H1 (cell line): ENCODE data around the gene BCAS3. TPM values are rescaled to one million over a fixed set of nuclear protein-coding genes. Genes with fewer than 3 reads are reported as not detected.
"Not testable (repeated sequence)": the region's sequence is repeated elsewhere in the genome, so short reads cannot be mapped to it uniquely, and the experiment has no call there.

Experiments used
- CTCF ChIA-PET: fragments of 300-600 bp; sonication (Branson Sonifier 250); formaldehyde crosslinking; loops from one replicate; lab custom pipeline; 2021; ENCODE audit not compliant: partially characterized antibody; lab: Charles Lee
- POLR2A ChIA-PET: fragments of 300-600 bp; sonication (Branson Sonifier 250); formaldehyde crosslinking; loops from one replicate; lab custom pipeline; 2021; ENCODE audit warnings: inconsistent platforms; ENCODE audit not compliant: partially characterized antibody; lab: Charles Lee
- DNase-seq, 2 experiments: peaks; one replicate each; pipeline versions ENCODE4 v3.0.0 to v3.0.0-alpha.2; 2010 to 2022; ENCODE audit warnings: low spot score in 2 of 2, low read depth in 1 of 2, mixed read lengths in 1 of 2
- FAIRE-seq: peaks from 2 replicates; lab custom pipeline; 2011; peaks lifted over from hg19 to GRCh38; lab: Jason Lieb, UNC
- H2AFZ ChIP-seq: 2 replicates; pipeline ENCODE4 v1.8.1; 2012; ENCODE audit warnings: low read length, inconsistent platforms
- H2AK5ac ChIP-seq: 2 replicates; pipeline ENCODE4 v1.6.1; 2013; ENCODE audit warnings: low read depth, low read length
- H2BK120ac ChIP-seq: replicated peaks from 2 replicates; pipeline ENCODE3; 2013; ENCODE audit warnings: low read depth, low read length, inconsistent platforms
- H2BK12ac ChIP-seq: 2 replicates; pipeline ENCODE4 v1.6.1; 2013; ENCODE audit warnings: low read depth, low read length
- H2BK15ac ChIP-seq: 2 replicates; pipeline ENCODE4 v1.6.1; 2013; ENCODE audit warnings: low read length
- H2BK20ac ChIP-seq: 2 replicates; pipeline ENCODE4 v1.6.1; 2013; ENCODE audit warnings: low read length
- H2BK5ac ChIP-seq: 2 replicates; pipeline ENCODE4 v1.6.1; 2013; ENCODE audit warnings: low read depth, low read length
- H3K14ac ChIP-seq: 2 replicates; pipeline ENCODE4 v1.6.1; 2013; ENCODE audit warnings: inconsistent platforms; ENCODE audit not compliant: insufficient read length
- H3K18ac ChIP-seq: 2 replicates; pipeline ENCODE4 v1.6.1; 2013; ENCODE audit warnings: low read length; ENCODE audit errors: extremely low read depth
- H3K23ac ChIP-seq: 2 replicates; pipeline ENCODE4 v1.6.1; 2013; ENCODE audit warnings: inconsistent platforms; ENCODE audit not compliant: insufficient read length
- H3K23me2 ChIP-seq: 2 replicates; pipeline ENCODE4 v1.6.1; 2013; ENCODE audit warnings: low read depth, low read length
- H3K27ac ChIP-seq: 2 replicates; pipeline ENCODE4 v1.6.1; 2011; ENCODE audit warnings: low read depth, low read length, inconsistent platforms
- H3K27me3 ChIP-seq, 4 experiments: replicated peaks in 1 of 4; 1 replicate in 1 of 4; 2 replicates in 3 of 4; pipeline versions ENCODE4 v1.6.1 to v1.8.1; 2011 to 2013; ENCODE audit warnings: low read length in 3 of 4, mild to moderate bottlenecking in 3 of 4, inconsistent platforms in 2 of 4, mixed read lengths in 2 of 4, moderate library complexity in 1 of 4; ENCODE audit not compliant: control insufficient read depth in 3 of 4, insufficient read depth in 3 of 4; ENCODE audit errors: extremely low read depth in 1 of 4
- H3K36me3 ChIP-seq, 4 experiments: 2 replicates each; pipeline versions ENCODE4 v1.6.1 to v1.8.1; 2011 to 2013; ENCODE audit warnings: mild to moderate bottlenecking in 4 of 4, low read length in 3 of 4, moderate library complexity in 2 of 4, control low read depth in 1 of 4, inconsistent platforms in 1 of 4; ENCODE audit not compliant: insufficient read depth in 4 of 4, control insufficient read depth in 2 of 4
- H3K4ac ChIP-seq: replicated peaks from 2 replicates; pipeline ENCODE3; 2013; ENCODE audit warnings: low read length, low read depth, mixed read lengths, inconsistent platforms; ENCODE audit not compliant: insufficient read length
- H3K4me1 ChIP-seq, 4 experiments: replicated peaks in 1 of 4; 1 replicate in 1 of 4; 2 replicates in 3 of 4; pipeline versions ENCODE4 v1.6.1 to v1.8.1; 2011 to 2013; ENCODE audit warnings: low read length in 3 of 4, inconsistent platforms in 2 of 4, mixed read lengths in 1 of 4; ENCODE audit not compliant: insufficient read depth in 4 of 4, control insufficient read depth in 3 of 4
- H3K4me2 ChIP-seq, 2 experiments: 2 replicates each; pipeline versions ENCODE4 v1.6.1 to v1.8.1; 2011 to 2013; ENCODE audit warnings: low read depth in 2 of 2, low read length in 2 of 2, control low read depth in 1 of 2, inconsistent platforms in 1 of 2, mild to moderate bottlenecking in 1 of 2; ENCODE audit not compliant: insufficient read depth in 1 of 2
- H3K4me3 ChIP-seq, 4 experiments: fragments of 200-600, 300-600 bp in 1 of 4; sonication (generic), shearing (Covaris generic), sonication (Bioruptor Twin) in 1 of 4; 2 replicates each; pipeline versions ENCODE4 v1.5.1 to v1.8.1; 2011 to 2016; ENCODE audit warnings: low read length in 4 of 4, low read depth in 3 of 4, control low read depth in 2 of 4, inconsistent platforms in 2 of 4, mild to moderate bottlenecking in 2 of 4, mixed read lengths in 1 of 4, moderate library complexity in 1 of 4; ENCODE audit not compliant: insufficient read depth in 2 of 4; ENCODE audit errors: extremely low read depth in 1 of 4
- H3K56ac ChIP-seq: replicated peaks from 2 replicates; pipeline ENCODE3; 2013; ENCODE audit warnings: low read depth, mild to moderate bottlenecking, mixed read lengths, low read length, inconsistent platforms; ENCODE audit not compliant: insufficient read length
- H3K79me1 ChIP-seq: 2 replicates; pipeline ENCODE4 v1.6.1; 2013; ENCODE audit warnings: low read depth, low read length, control low read depth
- H3K79me2 ChIP-seq, 2 experiments: 2 replicates each; pipeline versions ENCODE4 v1.6.1 to v1.8.1; 2012 to 2013; ENCODE audit warnings: low read length in 2 of 2, mild to moderate bottlenecking in 2 of 2, inconsistent platforms in 1 of 2; ENCODE audit not compliant: insufficient read depth in 2 of 2, control insufficient read depth in 1 of 2
- H3K9ac ChIP-seq, 4 experiments: replicated peaks in 1 of 4; 1 replicate in 1 of 4; 2 replicates in 3 of 4; pipeline versions ENCODE4 v1.6.1 to v1.8.1; 2011 to 2013; ENCODE audit warnings: low read depth in 3 of 4, low read length in 3 of 4, control low read depth in 2 of 4, mild to moderate bottlenecking in 2 of 4, moderate library complexity in 2 of 4, inconsistent platforms in 1 of 4; ENCODE audit errors: extremely low read depth in 1 of 4
- H3K9me3 ChIP-seq, 2 experiments: 2 replicates each; pipeline versions ENCODE4 v1.6.1 to v1.8.1; 2012 to 2013; ENCODE audit warnings: mild to moderate bottlenecking in 2 of 2, moderate library complexity in 2 of 2, control low read depth in 1 of 2, inconsistent platforms in 1 of 2, low read depth in 1 of 2, low read length in 1 of 2, mixed read lengths in 1 of 2; ENCODE audit not compliant: insufficient read depth in 2 of 2
- H4K20me1 ChIP-seq, 2 experiments: replicated peaks in 1 of 2; 2 replicates each; pipeline versions ENCODE3 to v1.8.1; 2011 to 2013; ENCODE audit warnings: inconsistent platforms in 2 of 2, low read length in 2 of 2, mild to moderate bottlenecking in 1 of 2; ENCODE audit not compliant: insufficient read depth in 2 of 2, control insufficient read depth in 1 of 2
- H4K5ac ChIP-seq: 2 replicates; pipeline ENCODE4 v1.6.1; 2013; ENCODE audit warnings: low read length, low read depth, mixed read lengths, inconsistent platforms; ENCODE audit not compliant: insufficient read length
- H4K8ac ChIP-seq: 2 replicates; pipeline ENCODE4 v1.8.0; 2013; ENCODE audit warnings: mild to moderate bottlenecking, moderate library complexity, low read length, inconsistent platforms; ENCODE audit not compliant: insufficient read depth; ENCODE audit errors: extremely low read depth
- H4K91ac ChIP-seq: replicated peaks from 2 replicates; pipeline ENCODE3; 2013; ENCODE audit warnings: low read length, mixed read lengths, inconsistent platforms; ENCODE audit not compliant: insufficient read length
- WGBS, 2 experiments: shearing (Covaris generic) in 1 of 2; methylation state at CpG; one replicate each; pipeline versions ENCODE4 v1.1.6 to v1.1.7; 2013 to 2015; ENCODE audit warnings: low lambda C conversion rate in 2 of 2, mixed read lengths in 2 of 2, inconsistent platforms in 1 of 2, low coverage in 1 of 2, missing lambda C conversion rate in 1 of 2; ENCODE audit not compliant: insufficient replicate concordance in 2 of 2, insufficient coverage in 1 of 2, insufficient read length in 1 of 2; ENCODE audit errors: extremely low coverage in 1 of 2, missing lambda C conversion rate in 1 of 2; 5-methylcytosine and 5-hydroxymethylcytosine counted together
- polyA plus RNA-seq, 7 experiments: library from polyadenylated mRNA; depleted of rRNA in 3 of 7; stranded (reverse) in 5 of 7; unstranded in 2 of 7; fragments of >200 nt in 5 of 7; fragments of 200-250 nt in 2 of 7; gene quantifications; 1 replicate in 5 of 7; 2 replicates in 1 of 7; 4 replicates in 1 of 7; pipeline versions ENCODE4 v1.2.1 to v1.2.3, GENCODE V29; 2011 to 2013; ENCODE audit warnings: missing spikeins in 2 of 7, mixed read lengths in 2 of 7
- total RNA-seq: library from RNA; stranded (reverse); fragmentation: NEBNext Ultra II Directional; extraction: Animal tissue kit (Norgen Biotek cat#: 25700); gene quantifications from 2 replicates; pipeline ENCODE4 v1.2.1, GENCODE V29; 2021

Gene BCAS3
- total and polyA plus RNA-seq, 2 of the 8 experiments (the other 6 are each of a cell fraction or from before 2014, with no cell fraction given) = 9.9 to 13.3 TPM

- H3K36me3 ChIP-seq, H3K79me2 ChIP-seq, DNase-seq, H2BK12ac ChIP-seq, H2BK20ac ChIP-seq, H4K91ac ChIP-seq, H3K9ac ChIP-seq, H3K9me3 ChIP-seq, H3K14ac ChIP-seq, H3K56ac ChIP-seq, H3K27ac ChIP-seq, FAIRE-seq, H3K4me3 ChIP-seq, H3K4me1 ChIP-seq, H2AK5ac ChIP-seq, H3K79me1 ChIP-seq, H3K23ac ChIP-seq, H2BK5ac ChIP-seq, H3K27me3 ChIP-seq, H4K8ac ChIP-seq, H2BK15ac ChIP-seq, H4K5ac ChIP-seq, H3K23me2 ChIP-seq, H2BK120ac ChIP-seq, H4K20me1 ChIP-seq, POLR2A ChIA-PET, H3K4ac ChIP-seq, H2AFZ ChIP-seq, H3K4me2 ChIP-seq, H3K18ac ChIP-seq: not testable (repeated sequence)
- CTCF ChIA-PET = interaction anchor here (3.9 kb wide), 1 partner anchor 9 kb away, joined by 19 read pairs; no protein-coding TSS in a partner anchor
- WGBS, 2 experiments = 75% methylated on average over 6 of the region's 6 CpGs; no CpG with 5 or more reads in 1 of the 2 experiments
Observed at GRCh38 chr17:61441507-61441906, 763.9 kb downstream of the BCAS3 start.
